Dedifferentiated amniotic fluid mesenchymal stem cell (primary cell): ENCODE measurements around the gene PLIN4.
"Not testable (repeated sequence)": the region's sequence is repeated elsewhere in the genome, so short reads cannot be mapped to it uniquely, and the experiment has no call there.

Experiments
- DNase-seq: peaks from one replicate; pipeline ENCODE4 v3.0.0-alpha.2; 2016; ENCODE audit errors: extremely low spot score

The PLIN4 gene

GRCh38 chr19:4543842-4544647, 25.8 kb upstream of the PLIN4 start:
- DNase-seq: no peak

GRCh38 chr19:4542896-4543841, 24.9 kb upstream of the PLIN4 start:
- DNase-seq: no peak

- not testable (repeated sequence) for DNase-seq
Observed at GRCh38 chr19:4541806-4542145, 23.5 kb upstream of the PLIN4 start.

- no peak for DNase-seq
Observed at GRCh38 chr19:4541114-4541805, 23.0 kb upstream of the PLIN4 start.

- DNase-seq: no peak
Observed at GRCh38 chr19:4539693-4540581, 21.7 kb upstream of the PLIN4 start, which contains the start of gene LRG1. TSS of gene LRG1 (minus strand) at chr19:4540036. CDS start at chr19:4540013, 23 bp downstream.

GRCh38 chr19:4539169-4539692, 20.9 kb upstream of the PLIN4 start:
- DNase-seq: no peak

GRCh38 chr19:4538601-4538954, 20.3 kb upstream of the PLIN4 start:
- DNase-seq: no peak

- no peak for DNase-seq
Observed at GRCh38 chr19:4537953-4538600, 19.8 kb upstream of the PLIN4 start.

GRCh38 chr19:4536798-4537197, 18.5 kb upstream of the PLIN4 start:
- DNase-seq: no peak

- no peak for DNase-seq
Observed at GRCh38 chr19:4534836-4535658, 16.8 kb upstream of the PLIN4 start, which contains the start of gene PLIN5. TSS of gene PLIN5 (minus strand) at chr19:4535224. CDS start at chr19:4534074, 1,150 bp downstream.

- no peak for DNase-seq
Observed at GRCh38 chr19:4533835-4534424, 15.6 kb upstream of the PLIN4 start.

GRCh38 chr19:4533334-4533733, 15.0 kb upstream of the PLIN4 start:
- DNase-seq: no peak

GRCh38 chr19:4531562-4532165, 13.4 kb upstream of the PLIN4 start:
- DNase-seq: no peak

GRCh38 chr19:4529924-4530522, 11.7 kb upstream of the PLIN4 start:
- no peak for DNase-seq

GRCh38 chr19:4528843-4529242, 10.6 kb upstream of the PLIN4 start:
- DNase-seq: no peak

GRCh38 chr19:4527377-4527776, 9.1 kb upstream of the PLIN4 start:
- DNase-seq: not testable (repeated sequence)

- no peak for DNase-seq
Observed at GRCh38 chr19:4525563-4526002, 7.3 kb upstream of the PLIN4 start.
